Right lobe of liver (tissue), 4 donors: Measurements from ENCODE around the gene CYBC1.

ENCODE experiments used
- POLR2A ChIP-seq: fragments of 450-650 bp; IDR thresholded peaks from one replicate; pipeline ENCODE4 v1.6.1; 2017; ENCODE audit warnings: antibody characterized with exemption, mild to moderate bottlenecking
- TF ChIP-seq, protein P1 (sequence below), 4 donors: fragments of 200-600 bp in 3 of 4; fragments of 450-650 bp in 1 of 4; IDR thresholded peaks; one replicate each; pipeline versions ENCODE4 v1.5.1 to v1.8.0; 2016 to 2022; ENCODE audit warnings: antibody characterized with exemption in 4 of 4, mild to moderate bottlenecking in 2 of 4
- donor health status: DM: no; HTN: no; CAD: no.
- donor health status: DM: no; HTN: no; CAD: no.
- donor health status: DM: no; HTN: yes; CAD: no.

DNA sequence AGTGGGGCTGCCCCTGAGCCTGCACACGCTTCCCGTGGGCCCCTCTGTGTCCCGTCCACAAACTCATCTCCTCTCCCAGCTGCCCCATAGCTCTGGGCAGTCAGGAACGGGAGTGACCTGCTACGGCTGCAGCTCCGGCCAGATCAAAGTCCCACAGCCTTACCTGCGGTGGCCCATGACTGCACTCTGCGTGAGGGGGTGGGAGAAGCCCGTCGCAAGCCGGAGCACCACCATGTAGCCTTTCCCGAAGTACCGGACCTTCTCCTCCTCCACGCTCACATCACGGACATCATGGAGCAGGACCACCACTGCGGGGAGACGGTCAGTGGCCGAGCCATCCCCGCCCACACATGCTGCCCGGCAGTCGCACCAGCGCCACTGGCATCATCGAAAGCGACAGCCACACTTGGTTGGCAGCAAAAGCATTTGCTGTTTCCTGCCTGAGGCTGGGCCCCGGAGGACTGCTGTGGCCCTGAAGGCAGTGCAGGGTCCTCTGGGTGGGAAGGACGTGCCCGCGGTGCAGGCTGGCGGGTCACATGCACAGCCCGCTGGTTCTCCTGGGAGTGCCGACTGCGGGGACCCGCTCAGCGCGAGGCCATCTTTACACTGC is 6.2 kb downstream of the CYBC1 start:
- TF ChIP-seq, protein P1, sequence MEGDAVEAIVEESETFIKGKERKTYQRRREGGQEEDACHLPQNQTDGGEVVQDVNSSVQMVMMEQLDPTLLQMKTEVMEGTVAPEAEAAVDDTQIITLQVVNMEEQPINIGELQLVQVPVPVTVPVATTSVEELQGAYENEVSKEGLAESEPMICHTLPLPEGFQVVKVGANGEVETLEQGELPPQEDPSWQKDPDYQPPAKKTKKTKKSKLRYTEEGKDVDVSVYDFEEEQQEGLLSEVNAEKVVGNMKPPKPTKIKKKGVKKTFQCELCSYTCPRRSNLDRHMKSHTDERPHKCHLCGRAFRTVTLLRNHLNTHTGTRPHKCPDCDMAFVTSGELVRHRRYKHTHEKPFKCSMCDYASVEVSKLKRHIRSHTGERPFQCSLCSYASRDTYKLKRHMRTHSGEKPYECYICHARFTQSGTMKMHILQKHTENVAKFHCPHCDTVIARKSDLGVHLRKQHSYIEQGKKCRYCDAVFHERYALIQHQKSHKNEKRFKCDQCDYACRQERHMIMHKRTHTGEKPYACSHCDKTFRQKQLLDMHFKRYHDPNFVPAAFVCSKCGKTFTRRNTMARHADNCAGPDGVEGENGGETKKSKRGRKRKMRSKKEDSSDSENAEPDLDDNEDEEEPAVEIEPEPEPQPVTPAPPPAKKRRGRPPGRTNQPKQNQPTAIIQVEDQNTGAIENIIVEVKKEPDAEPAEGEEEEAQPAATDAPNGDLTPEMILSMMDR (IDR thresholded peaks at IDR 0.05): no peak
- no peak for TF ChIP-seq POLR2A
